Psoas muscle (tissue), 8 donors: ENCODE measurements around the gene BDH1. TPM values are rescaled to one million over a fixed set of nuclear protein-coding genes. Genes with fewer than 3 reads are reported as not detected.

Source experiments
- ATAC-seq, 4 donors: fragments of 200-7000 bp; cut with Tn5 transposase; one replicate each; pipeline ENCODE4 v1.9.1; 2020; ENCODE audit warnings: moderate library complexity in 3 of 4, mild to moderate bottlenecking in 2 of 4
- DNase-seq, 2 donors: peaks; one replicate each; pipeline ENCODE4 v3.0.0-alpha.2; 2020
- H3K27ac ChIP-seq: fragments of 200-600 bp; one replicate; pipeline ENCODE4 v1.8.0; 2022
- H3K27me3 ChIP-seq, 3 donors: fragments of 200-600 bp in 1 of 3; one replicate each; pipeline versions ENCODE4 v1.6.1 to v1.8.0; 2013 to 2022; ENCODE audit warnings: low read length in 2 of 3, mild to moderate bottlenecking in 2 of 3, moderate library complexity in 1 of 3; ENCODE audit not compliant: insufficient read depth in 3 of 3
- H3K36me3 ChIP-seq, 2 donors: fragments of 200-600 bp in 1 of 2; one replicate each; pipeline versions ENCODE4 v1.6.1 to v1.8.0; 2013 to 2022; ENCODE audit warnings: low read depth in 1 of 2, mild to moderate bottlenecking in 1 of 2, moderate library complexity in 1 of 2; ENCODE audit not compliant: insufficient read depth in 1 of 2
- H3K4me1 ChIP-seq: fragments of 200-600 bp; one replicate; pipeline ENCODE4 v1.8.0; 2022
- H3K4me3 ChIP-seq: fragments of 200-600 bp; one replicate; pipeline ENCODE4 v1.8.0; 2022; ENCODE audit warnings: mild to moderate bottlenecking
- H3K9me3 ChIP-seq: fragments of 200-600 bp; one replicate; pipeline ENCODE4 v1.8.0; 2022
- CTCF ChIP-seq: fragments of 200-600 bp; IDR thresholded peaks from one replicate; pipeline ENCODE4 v1.8.0; 2022; ENCODE audit warnings: antibody characterized with exemption
- WGBS, 3 donors: extraction: QIAGEN DNeasy Blood & Tissue Kit; methylation state at CpG; one replicate each; pipeline versions ENCODE4 v1.1.6 to v1.1.7; 2013; 5-methylcytosine and 5-hydroxymethylcytosine counted together
- intact Hi-C, 2 donors: fragments of 100-400 bp; cut with DNase I; formaldehyde crosslinking; loops; one replicate each; pipeline versions ENCODE4 v1.11.0 to v1.14.2; 2022
- polyA plus RNA-seq, 3 donors: library from polyadenylated mRNA; stranded (reverse); fragments of 200-250 nt; gene quantifications; one replicate each; pipeline ENCODE4 v1.2.3, GENCODE V29; 2013
- total RNA-seq, 4 donors: library from RNA; stranded (reverse); fragmentation: NEBNext Ultra II Directional in 2 of 4; extraction: Animal tissue kit (Norgen Biotek cat#: 25700) in 2 of 4; gene quantifications; one replicate each; pipeline versions ENCODE4 v1.2.1 to v1.2.4, GENCODE V29; 2021 to 2023
- donor health status: healthy with polysubstance abuse.
- donor health status: DM: no; HTN: no; CAD: no; lungs with moderate emphysema.
- donor health status: Bipolar disorder and iron deficiency.
- donor health status: healthy.
- donor health status: DM: yes; HTN: yes; CAD: no.
- donor health status: DM: no; HTN: no; CAD: no.
- donor health status: DM: no; HTN: no; CAD: no.
- donor health status: DM: yes; HTN: yes; CAD: no.

Gene BDH1
- total and polyA plus RNA-seq, 7 donors = 5.4 to 47.6 (median 16.0) TPM

DNA sequence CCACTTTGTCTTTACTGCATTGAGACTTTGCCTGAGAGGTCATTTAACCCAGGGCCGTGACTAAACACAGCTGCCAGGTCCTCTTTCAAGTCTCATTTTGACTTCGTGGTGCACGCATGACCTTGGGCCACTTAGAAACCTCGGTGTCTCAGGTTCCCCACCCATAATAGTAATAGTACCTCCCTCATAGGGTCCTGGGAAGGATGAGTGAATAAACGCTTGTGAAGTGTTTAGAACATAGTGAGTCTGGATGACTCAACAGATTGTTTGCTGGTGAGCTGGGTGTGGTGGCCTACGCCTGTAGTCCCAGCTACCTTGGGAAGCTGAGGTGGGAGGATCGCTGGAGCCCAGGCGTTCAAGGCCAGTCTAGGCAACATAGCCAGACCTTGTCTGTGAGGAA lies 56.3 kb downstream of the BDH1 start:
- intact Hi-C loops = no loop called here
- no peak for TF ChIP-seq CTCF
- Histone ChIP-seq H3K9me3 (no peaks in the 10 kb centered on the region), H3K4me1 (no peaks in the 10 kb centered on the region), H3K36me3 (no peaks in the 10 kb centered on the region), H3K27me3 (no peaks in the 10 kb centered on the region), H3K27ac (no peak overlapping the region), H3K4me3 (no peak overlapping the region)
- 81 to 86% (median 85%) methylated on average over 8 of the region's 8 CpGs for WGBS, 3 donors
- ATAC-seq (no peak), DNase-seq (no peak)

DNA sequence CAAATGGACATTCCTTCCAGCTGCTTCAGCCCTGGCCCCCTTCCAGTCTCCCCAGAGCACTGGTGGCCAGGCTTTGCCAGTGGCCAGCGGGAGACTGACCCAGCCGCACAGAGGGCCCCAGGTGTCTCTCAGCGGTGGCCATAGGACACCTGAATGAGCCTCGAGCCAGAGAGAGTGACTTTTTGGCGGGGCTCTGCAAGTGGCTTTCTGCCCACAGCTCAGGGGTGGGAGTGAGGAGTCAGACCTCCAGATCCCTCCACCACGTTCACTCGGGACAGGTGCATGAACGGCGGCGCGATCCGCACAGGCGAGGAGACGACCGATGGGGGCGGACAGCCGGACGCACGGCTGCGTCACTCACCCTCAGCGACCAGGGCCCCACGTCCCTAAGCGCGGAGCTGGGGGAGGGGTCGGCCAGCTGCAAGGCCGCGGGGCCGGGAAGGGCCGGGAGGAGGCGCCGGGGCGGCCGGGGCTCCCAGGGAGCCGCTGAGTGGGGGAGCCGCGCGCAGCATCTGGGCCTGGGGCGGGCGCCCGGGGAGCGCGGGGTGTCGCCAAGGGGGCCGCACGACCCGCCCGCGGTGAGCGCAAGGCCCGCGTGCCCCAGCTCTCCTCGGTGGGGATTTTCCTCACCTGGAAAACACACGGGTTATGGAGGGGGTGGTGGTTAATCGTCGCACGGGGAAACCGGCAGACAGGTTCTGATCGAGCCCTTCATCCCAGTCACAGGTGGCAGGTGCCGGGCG lies 57.1 kb downstream of the BDH1 start:
- no peak for ATAC-seq
- 89 to 91% (median 89%) methylated on average over 50 to 60 of the region's 60 CpGs for WGBS, 3 donors
- Histone ChIP-seq H3K27ac (no peak overlapping the region), H3K36me3 (no peaks in the 10 kb centered on the region), H3K9me3 (no peaks in the 10 kb centered on the region), H3K4me3 (no peak overlapping the region), H3K4me1 (no peaks in the 10 kb centered on the region), H3K27me3 (no peaks in the 10 kb centered on the region)
- no peak for TF ChIP-seq CTCF
- no peak for DNase-seq
- intact Hi-C loops = no loop called here

DNA sequence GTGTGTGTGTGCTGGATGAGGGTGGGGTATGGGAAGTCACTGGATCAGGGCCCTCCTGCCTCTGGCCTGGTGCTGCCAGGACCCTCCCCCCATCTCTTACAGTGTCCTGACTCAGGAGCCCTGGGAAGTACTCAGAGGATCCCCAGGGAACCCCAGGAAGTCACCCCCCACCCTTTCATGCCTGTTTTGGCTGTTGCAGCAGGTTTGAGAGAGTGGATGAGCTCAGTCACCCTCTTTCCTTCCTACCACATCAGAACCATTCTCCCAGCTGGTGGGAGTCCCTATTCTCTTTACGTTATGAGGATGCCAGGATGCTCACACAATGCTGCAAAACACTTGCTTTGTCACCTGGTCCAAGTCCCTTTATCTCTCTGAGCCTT lies 59.0 kb downstream of the BDH1 start:
- WGBS, 3 donors = 67 to 76% (median 73%) methylated on average over 1 of the region's 1 CpG
- Histone ChIP-seq H3K4me3 (no peak overlapping the region), H3K27me3 (no peaks in the 10 kb centered on the region), H3K36me3 (no peaks in the 10 kb centered on the region), H3K27ac (no peak overlapping the region), H3K4me1 (no peaks in the 10 kb centered on the region), H3K9me3 (no peaks in the 10 kb centered on the region)
- no peak for TF ChIP-seq CTCF
- no peak for ATAC-seq
- intact Hi-C loops = no loop called here
- no peak for DNase-seq

DNA sequence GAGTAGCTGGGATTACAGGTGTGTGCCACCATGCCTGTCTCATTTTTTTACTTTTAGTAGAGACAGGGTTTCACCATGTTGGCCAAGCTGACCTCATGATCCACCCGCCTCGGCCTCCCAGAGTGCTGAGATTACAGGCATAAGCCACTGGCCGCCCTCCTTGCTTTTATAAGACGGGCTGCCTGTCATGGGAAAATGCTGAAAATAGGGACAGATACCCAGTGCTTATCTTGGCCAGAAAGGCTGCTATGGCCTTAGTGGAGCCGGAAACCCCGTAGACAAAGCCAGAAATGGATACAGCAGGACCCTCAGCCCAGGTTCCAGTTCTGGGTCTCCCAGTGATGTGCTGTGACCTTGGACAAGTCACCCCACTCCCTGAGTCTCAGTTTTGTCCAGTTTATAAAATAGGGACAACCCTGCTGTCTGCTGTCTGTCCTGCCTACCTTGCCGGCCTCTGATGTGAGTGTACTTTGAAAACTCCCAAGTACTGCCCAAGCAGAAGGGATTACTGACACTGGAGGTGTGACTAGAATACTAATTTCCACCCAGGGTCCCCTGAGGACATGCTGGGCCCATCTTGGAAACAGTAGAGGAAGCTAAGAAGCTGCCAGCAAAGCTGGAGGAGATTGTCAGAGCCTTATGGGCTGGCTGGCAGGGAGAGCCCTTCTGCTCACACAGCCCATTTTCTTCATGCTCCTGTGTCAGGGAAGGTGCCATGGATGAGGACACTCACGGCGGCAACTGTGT lies 59.6 kb downstream of the BDH1 start:
- DNase-seq (no peak), ATAC-seq (peak in 1 of 4 donors; percentile 37)
- Histone ChIP-seq H3K4me1 (no peaks in the 10 kb centered on the region), H3K27me3 (no peaks in the 10 kb centered on the region), H3K4me3 (no peak overlapping the region), H3K27ac (no peak overlapping the region), H3K9me3 (no peaks in the 10 kb centered on the region), H3K36me3 (no peaks in the 10 kb centered on the region)
- intact Hi-C loops = no loop called here
- 58 to 80% (median 67%) methylated on average over 9 of the region's 9 CpGs for WGBS, 3 donors
- TF ChIP-seq CTCF = no peak
